Ovary (tissue), 10 donors: ENCODE data around the gene FAM9A. TPM values are rescaled to one million over a fixed set of nuclear protein-coding genes. Genes with fewer than 3 reads are reported as not detected.

Experiments used
- DNase-seq, 5 donors: peaks; one replicate each; pipeline ENCODE4 v3.0.0-alpha.2; 2019 to 2020
- H3K27ac ChIP-seq, 2 donors: fragments of 200-600 bp; one replicate each; pipeline versions ENCODE4 v1.5.1 to v1.8.0; 2019 to 2022
- H3K27me3 ChIP-seq: fragments of 200-600 bp; one replicate; pipeline ENCODE4 v1.8.0; 2022
- H3K36me3 ChIP-seq: fragments of 200-600 bp; sonication (generic); one replicate; pipeline ENCODE4 v1.5.1; 2019
- H3K4me1 ChIP-seq: one replicate; pipeline ENCODE4 v1.8.1; 2013; ENCODE audit warnings: mild to moderate bottlenecking, moderate library complexity; ENCODE audit not compliant: insufficient read depth
- H3K4me3 ChIP-seq: fragments of 200-600 bp; sonication (generic); one replicate; pipeline ENCODE4 v1.5.1; 2017
- H3K9me3 ChIP-seq, 2 donors: fragments of 200-600 bp in 1 of 2; sonication (generic) in 1 of 2; one replicate each; pipeline versions ENCODE4 v1.5.1 to v1.8.1; 2013 to 2019; ENCODE audit warnings: mild to moderate bottlenecking in 1 of 2, moderate library complexity in 1 of 2
- EP300 ChIP-seq: sonication (generic); formaldehyde crosslinking; IDR thresholded peaks from one replicate; pipeline ENCODE4 v1.6.1; 2017; ENCODE audit warnings: antibody characterized with exemption
- POLR2A ChIP-seq: fragments of 450-650 bp; IDR thresholded peaks from one replicate; pipeline ENCODE4 v1.6.1; 2017; ENCODE audit warnings: antibody characterized with exemption, mild to moderate bottlenecking, moderate library complexity
- WGBS, 3 donors: extraction: QIAGEN DNeasy Blood & Tissue Kit in 1 of 3; methylation state at CpG; one replicate each; pipeline versions ENCODE4 v1.1.5 to v1.1.7; 2013 to 2017; 5-methylcytosine and 5-hydroxymethylcytosine counted together
- intact Hi-C, 4 donors: fragments of 100-400 bp; cut with DNase I; formaldehyde crosslinking; loops; one replicate each; pipeline versions ENCODE4 v1.11.0 to v1.15.1; 2022 to 2023
- long read RNA-seq, 3 donors: library from polyadenylated mRNA in 2 of 3; unstranded in 2 of 3; transcript quantifications; one replicate each; pipeline ENCODE4 v2.0.0 and lab custom pipeline, GENCODE V29; 2021 to 2026
- polyA plus RNA-seq, 2 donors: library from polyadenylated mRNA; stranded (reverse); fragments of 200-250 nt in 1 of 2; fragments of 350-450 nt in 1 of 2; fragmentation: Illumina TruSeq in 1 of 2; extraction: RNeasy Lipid Tissue Mini Kit (QIAGEN cat#74804) in 1 of 2; gene quantifications; one replicate each; pipeline ENCODE4 v1.2.3, GENCODE V29; 2013 to 2014
- total RNA-seq, 7 donors: library from RNA; depleted of rRNA in 2 of 7; stranded (reverse); fragments of >200 nt in 2 of 7; fragmentation: NEBNext Ultra II Directional in 3 of 7; extraction: Animal tissue kit (Norgen Biotek cat#: 25700) in 3 of 7; gene quantifications; one replicate each; pipeline versions ENCODE4 v1.1.0 to v1.2.4, GENCODE V29; 2016 to 2023
- TF ChIP-seq, protein P1 (sequence below), 3 donors: fragments of 450-650 bp in 2 of 3; fragments of 200-600 bp in 1 of 3; IDR thresholded peaks; one replicate each; pipeline versions ENCODE4 v1.5.1 to v1.8.0; 2016 to 2022; ENCODE audit warnings: antibody characterized with exemption in 3 of 3, mild to moderate bottlenecking in 1 of 3
- donor health status: DM: no; HTN: no; CAD: no; lungs with moderate emphysema.
- donor health status: DM: no; HTN: no; CAD: no.
- donor health status: Bipolar disorder and iron deficiency.
- donor health status: DM: yes; HTN: yes; CAD: no.
- donor health status: DM: no; HTN: no; CAD: no.
- donor health status: DM: yes; HTN: yes; CAD: no.

FAM9A gene
- total RNA-seq: not detected
- not detected for polyA plus RNA-seq
- long read RNA-seq, donor 1: 0 reads
- long read RNA-seq, donor 2, partial matches to known transcripts: 0 of 1 reads
- long read RNA-seq, donor 2, other reads (novel, unspliced or antisense): 0 of 1 reads
- long read RNA-seq, donor 3: 0 reads

- no peaks in the 10 kb centered on the region for H3K27me3 ChIP-seq
- intact Hi-C loops: no loop called here
- H3K9me3 ChIP-seq: no peaks in the 10 kb centered on the region
- no peak within 1 kb of the TSS for H3K27ac ChIP-seq
- H3K4me3 ChIP-seq: no peak within 1 kb of the TSS
- DNase-seq: no peak
- H3K4me1 ChIP-seq: no peaks in the 10 kb centered on the region
- 94 to 95% (median 94%) methylated on average over 32 of the region's 32 CpGs for WGBS, 3 donors
- H3K36me3 ChIP-seq: no peaks in the 10 kb centered on the region
- TF ChIP-seq POLR2A (no peak), EP300 (no peak)
- TF ChIP-seq, protein P1, sequence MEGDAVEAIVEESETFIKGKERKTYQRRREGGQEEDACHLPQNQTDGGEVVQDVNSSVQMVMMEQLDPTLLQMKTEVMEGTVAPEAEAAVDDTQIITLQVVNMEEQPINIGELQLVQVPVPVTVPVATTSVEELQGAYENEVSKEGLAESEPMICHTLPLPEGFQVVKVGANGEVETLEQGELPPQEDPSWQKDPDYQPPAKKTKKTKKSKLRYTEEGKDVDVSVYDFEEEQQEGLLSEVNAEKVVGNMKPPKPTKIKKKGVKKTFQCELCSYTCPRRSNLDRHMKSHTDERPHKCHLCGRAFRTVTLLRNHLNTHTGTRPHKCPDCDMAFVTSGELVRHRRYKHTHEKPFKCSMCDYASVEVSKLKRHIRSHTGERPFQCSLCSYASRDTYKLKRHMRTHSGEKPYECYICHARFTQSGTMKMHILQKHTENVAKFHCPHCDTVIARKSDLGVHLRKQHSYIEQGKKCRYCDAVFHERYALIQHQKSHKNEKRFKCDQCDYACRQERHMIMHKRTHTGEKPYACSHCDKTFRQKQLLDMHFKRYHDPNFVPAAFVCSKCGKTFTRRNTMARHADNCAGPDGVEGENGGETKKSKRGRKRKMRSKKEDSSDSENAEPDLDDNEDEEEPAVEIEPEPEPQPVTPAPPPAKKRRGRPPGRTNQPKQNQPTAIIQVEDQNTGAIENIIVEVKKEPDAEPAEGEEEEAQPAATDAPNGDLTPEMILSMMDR (IDR thresholded peaks at IDR 0.05): no peak
Observed at GRCh38 chrX:8801041-8801599, at the start of gene FAM9A. Gene FAM9A (minus strand): TSS chrX:8801383. CDS start chrX:8800171, 1,212 bp downstream.

- H3K4me3 ChIP-seq: no peak overlapping the region
- DNase-seq: no peak
- no peaks in the 10 kb centered on the region for H3K4me1 ChIP-seq
- 81 to 82% (median 82%) methylated on average over 6 of the region's 6 CpGs for WGBS, 3 donors
- no peak overlapping the region for H3K27ac ChIP-seq
- no peaks in the 10 kb centered on the region for H3K36me3 ChIP-seq
- intact Hi-C loops: no loop called here
- H3K9me3 ChIP-seq: no peaks in the 10 kb centered on the region
- no peaks in the 10 kb centered on the region for H3K27me3 ChIP-seq
- TF ChIP-seq POLR2A: no peak
- TF ChIP-seq EP300: no peak
- TF ChIP-seq, protein P1 (IDR thresholded peaks at IDR 0.05): no peak
Observed at GRCh38 chrX:8850478-8850877, 49.3 kb upstream of the FAM9A start.

DNA sequence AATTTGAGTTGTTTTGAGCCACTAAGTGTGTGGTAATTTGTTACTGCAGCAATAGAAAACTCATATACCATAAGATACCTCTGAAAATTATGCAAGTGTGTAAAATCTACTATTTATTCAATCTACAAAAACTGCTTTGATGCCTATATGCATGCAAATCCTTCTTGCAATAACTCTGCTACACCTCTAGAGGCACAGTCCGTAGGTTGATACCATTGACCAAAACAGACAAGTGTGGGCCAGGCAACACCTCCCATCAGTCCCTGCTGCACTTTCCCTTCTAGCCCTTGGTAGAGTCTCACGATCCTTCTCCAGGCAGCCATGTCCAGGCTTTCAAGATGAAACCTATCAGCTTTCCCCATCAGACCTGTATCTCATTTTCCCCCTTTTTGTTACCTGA, 48.8 kb upstream of the FAM9A start:
- WGBS, 3 donors: 44 to 66% (median 62%) methylated on average over 2 of the region's 2 CpGs
- no peak overlapping the region for H3K27ac ChIP-seq
- TF ChIP-seq, protein P1 (IDR thresholded peaks at IDR 0.05): no peak
- TF ChIP-seq POLR2A: no peak
- no peak for TF ChIP-seq EP300
- H3K27me3 ChIP-seq: no peaks in the 10 kb centered on the region
- H3K36me3 ChIP-seq: no peaks in the 10 kb centered on the region
- intact Hi-C loops: no loop called here
- H3K9me3 ChIP-seq: no peaks in the 10 kb centered on the region
- no peak overlapping the region for H3K4me3 ChIP-seq
- no peak for DNase-seq
- H3K4me1 ChIP-seq: no peaks in the 10 kb centered on the region

GRCh38 chrX:8849458-8849857, 48.3 kb upstream of the FAM9A start:
- H3K27me3 ChIP-seq: no peaks in the 10 kb centered on the region
- H3K9me3 ChIP-seq: no peaks in the 10 kb centered on the region
- H3K4me3 ChIP-seq: no peak overlapping the region
- no peak for TF ChIP-seq POLR2A
- no peak for TF ChIP-seq EP300
- TF ChIP-seq, protein P1 (IDR thresholded peaks at IDR 0.05): no peak
- 47 to 67% (median 57%) methylated on average over 2 of the region's 2 CpGs for WGBS, 3 donors
- intact Hi-C loops: no loop called here
- no peaks in the 10 kb centered on the region for H3K36me3 ChIP-seq
- no peaks in the 10 kb centered on the region for H3K4me1 ChIP-seq
- no peak overlapping the region for H3K27ac ChIP-seq
- DNase-seq: no peak
